Stimulated activated effector memory CD8-positive, alpha-beta T cell treated with anti-CD3 and anti-CD28 coated beads, Interleukin-12 subunit alpha, Interleukin-12 subunit beta, amount 100 ng/mL, for 72 hours (primary cell): ENCODE results near the gene KIAA1586.
"Not testable (repeated sequence)": the region's sequence is repeated elsewhere in the genome, so short reads cannot be mapped to it uniquely, and the experiment has no call there.

Source experiments
- ATAC-seq: fragments of 150-1000 bp; cut with Tn5 transposase; 2 replicates; pipeline ENCODE4 v1.10.0; 2021
- DNase-seq, 2 donors: peaks; one replicate each; pipeline ENCODE4 v3.0.0; 2021 to 2022; ENCODE audit warnings: low spot score in 2 of 2
- H3K27ac Mint-ChIP-seq: one replicate; pipeline ENCODE4 v1.8.0; 2022; ENCODE audit warnings: mild to moderate bottlenecking, mixed read lengths
- H3K36me3 Mint-ChIP-seq: one replicate; pipeline ENCODE4 v1.8.0; 2022; ENCODE audit warnings: mild to moderate bottlenecking, mixed read lengths
- H3K4me1 Mint-ChIP-seq: one replicate; pipeline ENCODE4 v1.8.0; 2022; ENCODE audit warnings: mixed read lengths
- H3K4me3 Mint-ChIP-seq: one replicate; pipeline ENCODE4 v1.8.0; 2022; ENCODE audit warnings: mild to moderate bottlenecking, mixed read lengths
- H3K9me3 Mint-ChIP-seq: one replicate; pipeline ENCODE4 v1.8.0; 2022; ENCODE audit warnings: mixed read lengths

KIAA1586 gene

GRCh38 chr6:57027301-57027700 is 19.2 kb upstream of the KIAA1586 start:
- DNase-seq: no peak
- H3K36me3 Mint-ChIP-seq: no peaks in the 10 kb centered on the region
- no peak overlapping the region for H3K27ac Mint-ChIP-seq
- ATAC-seq: no peak
- no peaks in the 10 kb centered on the region for H3K4me1 Mint-ChIP-seq
- peaks cover 15% of the 10 kb centered on the region for H3K9me3 Mint-ChIP-seq
- H3K4me3 Mint-ChIP-seq: no peak overlapping the region

DNA sequence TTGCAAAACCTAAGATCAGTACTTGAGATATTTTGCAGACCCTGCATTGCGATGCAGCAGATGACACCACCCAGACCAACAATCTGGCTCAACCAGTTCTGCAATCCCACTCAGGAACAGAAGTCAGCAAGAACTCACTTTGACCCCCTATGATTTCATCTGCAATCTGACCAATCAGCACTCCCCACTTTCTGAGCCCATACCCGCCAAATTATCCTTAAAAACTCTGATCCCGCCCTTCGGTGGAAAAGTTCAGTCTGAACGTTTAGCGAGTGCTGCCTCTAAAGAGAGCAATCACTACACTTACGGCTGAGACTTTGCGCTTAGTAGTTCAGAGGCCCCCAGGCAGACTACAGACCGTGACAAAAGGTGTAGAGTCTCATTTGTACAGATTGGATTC is 17.3 kb upstream of the KIAA1586 start:
- Mint-ChIP-seq H3K9me3 (peaks cover 11% of the 10 kb centered on the region), H3K4me3 (no peak overlapping the region), H3K4me1 (no peaks in the 10 kb centered on the region), H3K27ac (no peak overlapping the region), H3K36me3 (no peaks in the 10 kb centered on the region)
- DNase-seq (no peak), ATAC-seq (no peak)

DNA sequence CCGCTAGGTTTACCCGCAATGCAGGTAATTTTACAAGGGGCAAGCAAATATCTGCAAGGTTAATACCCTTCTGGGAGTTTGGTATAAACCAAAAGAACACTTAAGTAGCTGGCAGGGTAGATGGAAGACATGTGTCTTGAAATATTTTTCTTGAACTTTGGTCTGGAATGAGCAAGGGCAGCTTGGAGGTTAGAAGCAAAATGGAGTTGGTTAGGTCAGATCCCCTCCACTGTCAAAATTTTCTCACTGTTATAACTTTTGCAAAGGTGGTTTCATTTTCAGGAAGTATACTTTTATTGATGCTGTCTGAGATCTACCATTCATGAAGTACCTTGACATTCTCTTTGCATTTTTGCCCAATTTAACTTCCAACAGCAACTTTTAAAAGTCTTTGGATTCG is 13.3 kb upstream of the KIAA1586 start:
- no peaks in the 10 kb centered on the region for H3K9me3 Mint-ChIP-seq
- no peak overlapping the region for H3K4me3 Mint-ChIP-seq
- no peak for ATAC-seq
- no peaks in the 10 kb centered on the region for H3K4me1 Mint-ChIP-seq
- DNase-seq: no peak
- H3K36me3 Mint-ChIP-seq: no peaks in the 10 kb centered on the region
- no peak overlapping the region for H3K27ac Mint-ChIP-seq

GRCh38 chr6:57035549-57035948 is 10.9 kb upstream of the KIAA1586 start:
- ATAC-seq (no peak), DNase-seq (no peak)
- Mint-ChIP-seq H3K9me3 (no peaks in the 10 kb centered on the region), H3K36me3 (no peaks in the 10 kb centered on the region), H3K27ac (no peak overlapping the region), H3K4me1 (no peaks in the 10 kb centered on the region), H3K4me3 (no peak overlapping the region)

GRCh38 chr6:57038906-57039305 is 7.6 kb upstream of the KIAA1586 start:
- no peaks in the 10 kb centered on the region for H3K9me3 Mint-ChIP-seq
- no peaks in the 10 kb centered on the region for H3K4me1 Mint-ChIP-seq
- DNase-seq: no peak
- H3K27ac Mint-ChIP-seq: no peak overlapping the region
- no peak overlapping the region for H3K4me3 Mint-ChIP-seq
- ATAC-seq: no peak
- H3K36me3 Mint-ChIP-seq: no peaks in the 10 kb centered on the region

DNA sequence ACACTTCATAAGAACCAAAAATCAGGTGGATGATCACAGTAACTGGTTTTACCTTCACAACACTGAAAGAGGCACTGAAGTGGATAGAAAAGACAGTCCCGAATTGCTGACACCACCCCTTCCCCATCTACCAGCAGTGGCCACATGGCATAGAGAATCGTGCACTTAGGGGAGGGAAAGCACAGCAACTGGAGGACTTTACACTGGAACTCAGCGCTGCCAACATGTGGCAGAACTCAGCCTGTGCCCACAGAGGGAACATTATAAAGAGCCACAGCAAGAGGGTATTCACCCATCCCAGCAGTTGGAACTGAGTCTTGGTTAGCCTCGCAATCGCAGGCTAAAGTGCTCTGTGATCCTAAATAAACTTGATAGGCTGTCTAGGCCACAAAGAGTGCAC is 6.5 kb upstream of the KIAA1586 start:
- H3K27ac Mint-ChIP-seq: no peak overlapping the region
- ATAC-seq: no peak
- no peak overlapping the region for H3K4me3 Mint-ChIP-seq
- H3K4me1 Mint-ChIP-seq: no peaks in the 10 kb centered on the region
- H3K36me3 Mint-ChIP-seq: no peaks in the 10 kb centered on the region
- DNase-seq: no peak
- no peaks in the 10 kb centered on the region for H3K9me3 Mint-ChIP-seq

- Mint-ChIP-seq H3K4me1 (peaks cover 13% of the 10 kb centered on the region), H3K36me3 (peaks cover 13% of the 10 kb centered on the region)
- H3K9me3 Mint-ChIP-seq, H3K4me3 Mint-ChIP-seq, ATAC-seq, DNase-seq, H3K27ac Mint-ChIP-seq: not testable (repeated sequence)
These were observed 2.4 kb upstream of the KIAA1586 start for GRCh38 chr6:57044061-57044460.

- peaks cover 18% of the 10 kb centered on the region for H3K4me1 Mint-ChIP-seq
- DNase-seq (no peak), ATAC-seq (no peak)
- no peak overlapping the region for H3K4me3 Mint-ChIP-seq
- H3K27ac Mint-ChIP-seq: no peak overlapping the region
- H3K36me3 Mint-ChIP-seq: peaks cover 18% of the 10 kb centered on the region
- no peaks in the 10 kb centered on the region for H3K9me3 Mint-ChIP-seq
These were observed 1.9 kb upstream of the KIAA1586 start for GRCh38 chr6:57044568-57044967.

- not testable (repeated sequence) for H3K27ac Mint-ChIP-seq, H3K9me3 Mint-ChIP-seq, DNase-seq, H3K4me3 Mint-ChIP-seq
- Mint-ChIP-seq H3K36me3 (peaks cover 45% of the 10 kb centered on the region), H3K4me1 (peaks cover 21% of the 10 kb centered on the region)
- ATAC-seq: peak; percentile 57
These were observed 728 bp downstream of the KIAA1586 start for GRCh38 chr6:57047257-57047585.

GRCh38 chr6:57047859-57048258 is 1.4 kb downstream of the KIAA1586 start:
- not testable (repeated sequence) for ATAC-seq, H3K9me3 Mint-ChIP-seq, DNase-seq
- Mint-ChIP-seq H3K36me3 (peaks cover 51% of the 10 kb centered on the region), H3K27ac (peak overlapping the region; percentile 82), H3K4me3 (peak overlapping the region; percentile 58), H3K4me1 (peaks cover 21% of the 10 kb centered on the region)

DNA sequence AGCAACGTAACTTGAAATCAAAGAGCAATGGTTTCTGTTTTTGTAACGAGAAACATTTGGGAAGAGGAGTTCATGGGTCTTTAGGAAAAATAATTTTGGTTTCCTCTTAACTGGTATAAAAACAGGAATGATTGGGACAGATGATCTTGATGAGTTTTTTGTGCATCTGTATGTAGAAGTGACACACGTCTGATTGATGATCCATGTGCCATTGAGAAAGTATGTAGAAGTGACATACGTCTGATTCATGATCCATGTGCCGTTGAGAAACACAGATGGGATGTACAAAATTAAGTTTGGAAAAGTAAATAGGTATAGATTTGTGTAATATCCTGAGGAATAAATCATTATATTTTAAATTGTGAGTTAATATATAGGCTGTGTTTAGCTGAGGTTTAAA is 2.1 kb downstream of the KIAA1586 start:
- DNase-seq (no peak), ATAC-seq (no peak)
- Mint-ChIP-seq H3K4me1 (peaks cover 21% of the 10 kb centered on the region), H3K36me3 (peaks cover 58% of the 10 kb centered on the region), H3K9me3 (no peaks in the 10 kb centered on the region), H3K27ac (no peak overlapping the region), H3K4me3 (peak overlapping the region; percentile 58)

- H3K9me3 Mint-ChIP-seq: no peaks in the 10 kb centered on the region
- H3K4me3 Mint-ChIP-seq: no peak overlapping the region
- H3K36me3 Mint-ChIP-seq: peaks cover 71% of the 10 kb centered on the region
- H3K27ac Mint-ChIP-seq: no peak overlapping the region
- H3K4me1 Mint-ChIP-seq: no peaks in the 10 kb centered on the region
- no peak for DNase-seq
- no peak for ATAC-seq
These were observed 17.4 kb downstream of the KIAA1586 start for GRCh38 chr6:57063847-57064246.

GRCh38 chr6:57064809-57065208 is 18.3 kb downstream of the KIAA1586 start:
- ATAC-seq: no peak
- Mint-ChIP-seq H3K4me1 (no peaks in the 10 kb centered on the region), H3K36me3 (peaks cover 65% of the 10 kb centered on the region), H3K9me3 (no peaks in the 10 kb centered on the region), H3K4me3 (no peak overlapping the region), H3K27ac (no peak overlapping the region)
- no peak for DNase-seq

DNA sequence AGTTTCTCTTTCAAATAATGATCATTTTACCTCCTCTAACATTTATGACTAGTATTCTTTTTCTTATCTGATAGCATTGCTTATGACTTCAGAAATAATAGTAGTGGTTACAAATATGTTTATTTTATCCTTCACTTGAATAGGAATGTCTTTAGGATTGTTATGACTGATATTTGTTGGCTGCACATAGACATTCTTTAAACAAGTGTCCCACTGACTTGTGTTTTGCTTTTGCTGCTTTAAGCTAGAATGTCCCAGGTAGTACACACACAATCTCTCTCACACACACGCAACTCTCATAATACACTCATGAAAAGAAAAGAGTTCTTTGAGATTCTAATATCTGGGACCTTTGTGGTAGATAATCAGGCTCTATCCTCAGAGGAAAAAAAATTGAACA is 21.6 kb downstream of the KIAA1586 start:
- no peak overlapping the region for H3K27ac Mint-ChIP-seq
- no peak for ATAC-seq
- no peaks in the 10 kb centered on the region for H3K9me3 Mint-ChIP-seq
- no peaks in the 10 kb centered on the region for H3K4me1 Mint-ChIP-seq
- DNase-seq: no peak
- H3K4me3 Mint-ChIP-seq: no peak overlapping the region
- peaks cover 32% of the 10 kb centered on the region for H3K36me3 Mint-ChIP-seq

GRCh38 chr6:57069228-57069627 is 22.7 kb downstream of the KIAA1586 start:
- Mint-ChIP-seq H3K9me3 (no peaks in the 10 kb centered on the region), H3K36me3 (peaks cover 22% of the 10 kb centered on the region), H3K4me1 (no peaks in the 10 kb centered on the region), H3K4me3 (no peak overlapping the region), H3K27ac (no peak overlapping the region)
- DNase-seq (no peak), ATAC-seq (no peak)

- no peaks in the 10 kb centered on the region for H3K4me1 Mint-ChIP-seq
- no peak overlapping the region for H3K27ac Mint-ChIP-seq
These were observed 23.4 kb downstream of the KIAA1586 start for GRCh38 chr6:57069920-57070331.

GRCh38 chr6:57072108-57072507 is 25.6 kb downstream of the KIAA1586 start:
- Mint-ChIP-seq H3K9me3 (no peaks in the 10 kb centered on the region), H3K36me3 (peaks cover 4% of the 10 kb centered on the region), H3K4me3 (no peak overlapping the region), H3K4me1 (no peaks in the 10 kb centered on the region), H3K27ac (no peak overlapping the region)
- DNase-seq (no peak), ATAC-seq (no peak)

More at GRCh38 chr6:57069920-57070331, 23.4 kb downstream of the KIAA1586 start:
- H3K9me3 Mint-ChIP-seq: no peaks in the 10 kb centered on the region
- ATAC-seq: no peak
- peaks cover 15% of the 10 kb centered on the region for H3K36me3 Mint-ChIP-seq
- H3K4me3 Mint-ChIP-seq: no peak overlapping the region
- DNase-seq: no peak
